SH-SY5Y (cell line): ENCODE data around the gene PARD3.

Source experiments
- GATA2 ChIP-seq: IDR thresholded peaks from 2 replicates; pipeline ENCODE4 v1.6.1; 2011; ENCODE audit warnings: mild to moderate bottlenecking, low read depth, low read length
- GATA3 ChIP-seq: IDR thresholded peaks from 2 replicates; pipeline ENCODE4 v1.6.1; 2011; ENCODE audit warnings: low read depth, mild to moderate bottlenecking, low read length, moderate library complexity

PARD3 gene

DNA sequence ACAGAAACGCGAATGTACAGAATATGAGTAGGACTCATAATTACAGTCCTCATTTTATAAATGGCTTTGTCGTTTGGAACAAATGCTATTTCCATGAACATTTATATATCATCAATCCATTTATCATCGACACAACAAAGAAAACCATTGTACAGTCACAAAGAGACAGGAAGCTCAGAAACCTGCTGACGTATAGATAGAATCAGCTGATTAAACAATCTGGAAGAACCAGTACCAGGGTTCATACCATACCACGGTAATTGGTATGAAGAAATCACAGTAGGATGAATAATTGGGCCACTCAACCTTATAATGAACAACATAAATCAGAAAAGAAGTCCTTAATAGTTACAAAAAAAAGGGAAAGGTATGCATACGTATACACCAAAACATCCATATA lies 295.0 kb downstream of the PARD3 start:
- TF ChIP-seq GATA2 (no peak), GATA3 (no peak)

DNA sequence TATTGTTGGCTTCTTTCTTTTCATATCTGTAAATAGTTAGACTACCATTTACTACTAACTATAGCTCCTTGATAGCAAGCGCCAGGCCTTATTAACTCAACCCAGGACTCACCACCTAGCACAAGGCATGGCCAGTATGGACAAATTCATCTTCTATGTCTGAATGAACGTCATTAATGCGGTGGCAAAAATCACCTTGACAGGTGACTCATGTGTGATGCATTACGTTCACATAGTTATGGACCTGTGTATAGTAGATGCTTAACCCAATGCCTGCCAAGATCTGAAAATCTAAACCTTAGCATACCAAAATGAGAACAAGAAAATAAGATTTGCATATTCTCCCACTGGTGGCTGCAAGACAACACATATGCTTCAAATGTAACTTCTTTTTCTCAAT lies 300.8 kb downstream of the PARD3 start:
- TF ChIP-seq GATA2, result no peak
- TF ChIP-seq GATA3, result no peak

DNA sequence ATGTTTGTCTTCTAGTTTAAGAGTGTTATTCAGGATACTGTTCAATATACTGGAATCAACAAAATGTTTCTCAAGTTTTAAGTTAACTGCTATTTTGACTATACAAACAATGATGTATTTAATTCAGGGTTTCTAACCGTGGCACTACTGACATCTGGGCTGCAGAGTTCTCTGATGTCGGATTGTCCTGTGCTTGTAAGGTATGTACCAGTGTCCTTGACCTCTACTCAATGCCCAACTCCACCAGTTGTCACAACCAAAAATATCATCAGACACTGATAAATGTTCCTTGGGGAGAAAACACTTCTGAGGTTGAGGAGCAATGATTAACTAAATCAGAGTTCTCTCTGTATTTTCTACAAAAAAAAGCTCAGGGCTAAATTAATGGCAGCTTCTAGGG lies 301.5 kb downstream of the PARD3 start:
- TF ChIP-seq GATA2, result no peak
- no peak for TF ChIP-seq GATA3

DNA sequence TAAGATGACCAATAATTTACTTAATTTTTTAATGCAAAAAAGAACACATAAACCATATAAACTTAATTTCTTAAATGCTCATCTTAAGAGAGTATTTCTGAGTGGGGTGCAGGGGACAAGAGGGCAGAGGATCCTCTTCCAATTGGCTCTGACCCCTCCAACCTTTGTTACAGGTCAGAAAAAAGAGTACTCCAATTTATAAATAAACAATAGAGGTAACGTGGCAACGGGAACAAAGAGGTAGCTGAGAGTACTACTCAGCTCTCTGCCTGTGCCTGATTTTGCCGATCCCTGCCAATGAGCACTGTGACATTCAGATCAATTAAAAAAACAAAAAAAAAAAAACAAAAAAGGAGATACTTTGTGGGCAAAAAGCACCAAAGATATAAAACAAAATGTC lies 307.9 kb downstream of the PARD3 start:
- TF ChIP-seq GATA2, result no peak
- TF ChIP-seq GATA3, result no peak

DNA sequence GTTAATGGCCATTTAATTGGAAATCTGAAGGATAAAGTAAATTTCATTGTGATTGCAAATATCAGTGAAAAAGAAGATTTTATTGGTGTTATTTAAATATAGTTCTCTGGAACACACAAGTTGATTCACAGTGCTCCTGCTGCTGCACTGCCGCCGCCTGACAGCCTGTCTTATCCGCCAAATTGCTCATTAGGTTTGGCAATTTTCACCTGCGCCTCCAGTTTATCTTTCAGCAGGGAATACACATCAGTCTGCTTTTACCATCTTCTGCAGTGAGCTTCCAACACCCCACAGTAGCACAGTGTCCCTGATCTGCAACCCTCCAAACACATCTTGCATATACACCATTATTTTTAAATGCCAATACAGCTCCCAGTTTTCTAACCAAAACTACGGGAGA lies 308.3 kb downstream of the PARD3 start:
- no peak for TF ChIP-seq GATA3
- TF ChIP-seq GATA2, result no peak

DNA sequence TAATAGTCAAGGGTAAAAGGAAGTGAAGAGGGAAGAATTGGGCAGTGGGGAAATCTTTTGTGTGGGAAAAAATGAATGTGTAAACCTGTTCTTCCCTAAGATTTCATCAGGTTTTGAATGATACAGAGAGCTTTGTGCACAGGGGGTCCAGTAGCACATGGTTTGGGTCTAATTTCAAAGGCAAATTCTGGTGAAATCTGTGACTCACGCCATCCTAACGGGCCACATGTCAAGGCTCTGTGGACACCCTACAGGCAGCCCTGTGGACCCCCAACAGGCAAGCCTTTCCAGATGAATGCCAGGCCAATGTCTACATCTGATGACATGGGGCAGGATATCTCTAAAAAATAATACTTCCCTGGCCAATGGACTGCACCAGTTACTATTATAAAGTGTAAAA lies 309.8 kb downstream of the PARD3 start:
- TF ChIP-seq GATA2, result no peak
- no peak for TF ChIP-seq GATA3

DNA sequence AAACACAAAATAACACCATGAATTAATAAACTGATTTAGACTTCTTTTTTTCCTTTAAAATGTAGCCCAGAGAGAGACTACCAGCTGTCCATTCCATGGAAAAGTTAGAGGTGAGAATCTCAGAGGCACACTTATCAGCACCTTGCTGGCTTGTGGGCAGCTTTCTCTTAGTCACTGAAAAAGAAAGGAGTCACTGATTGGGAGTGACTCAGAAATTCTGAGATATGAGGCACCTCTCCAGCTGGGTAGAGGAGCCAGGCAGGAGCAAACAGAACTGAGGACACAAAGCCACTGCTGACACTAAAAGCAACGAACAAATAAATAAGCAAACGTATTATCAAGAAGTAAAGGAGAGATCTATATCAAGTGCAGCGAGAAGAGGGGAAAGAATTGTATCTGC lies 310.6 kb downstream of the PARD3 start:
- TF ChIP-seq GATA3 (no peak), GATA2 (no peak)

DNA sequence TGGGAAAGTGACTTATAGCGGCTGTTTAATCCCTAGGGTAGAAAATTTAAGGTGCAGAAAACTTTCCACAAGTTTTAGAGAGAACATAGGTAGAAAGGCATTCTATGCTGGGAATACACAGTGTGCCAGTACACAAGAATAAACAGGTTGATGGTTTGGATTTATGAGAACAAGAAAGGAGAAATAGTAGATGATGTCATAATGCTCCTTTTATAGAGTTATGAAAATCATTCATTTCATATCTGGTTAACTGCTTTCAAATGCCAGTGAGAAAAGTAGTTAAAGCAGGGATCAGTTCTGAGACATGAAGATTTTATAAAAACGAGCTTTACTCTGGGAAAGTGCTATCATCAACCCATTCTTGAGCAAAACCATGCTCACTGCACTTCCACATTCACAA lies 311.4 kb downstream of the PARD3 start:
- no peak for TF ChIP-seq GATA3

DNA sequence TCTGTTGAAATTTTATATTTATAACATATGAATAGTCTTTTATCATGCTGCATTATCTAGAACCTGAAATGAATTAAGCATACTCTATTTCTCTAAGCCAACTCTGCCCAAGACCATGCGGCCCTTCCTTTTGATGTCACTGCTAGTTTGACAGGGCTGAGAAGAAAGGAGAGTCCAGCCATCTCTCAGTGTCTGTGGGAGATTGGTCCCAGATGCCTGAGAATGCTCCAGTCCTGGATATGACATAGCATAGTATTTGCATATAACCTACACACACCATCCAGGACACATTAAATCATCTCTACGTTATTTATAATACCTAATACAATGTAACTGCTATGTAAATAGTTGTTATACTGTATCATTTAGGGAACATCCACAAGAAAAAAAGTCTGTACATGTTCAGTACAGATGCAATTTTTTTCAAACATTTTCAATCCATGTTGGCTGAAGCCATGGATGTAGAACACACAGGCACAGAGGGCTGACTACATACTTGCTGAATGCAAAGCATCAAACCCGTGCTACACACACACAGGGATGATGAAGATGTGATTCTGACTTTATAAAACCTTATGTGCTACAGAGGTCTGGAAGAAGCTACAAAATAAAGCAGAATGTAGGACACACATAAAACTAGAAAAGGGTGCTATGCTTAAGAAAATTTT lies 315.4 kb downstream of the PARD3 start:
- no peak for TF ChIP-seq GATA2
- no peak for TF ChIP-seq GATA3

DNA sequence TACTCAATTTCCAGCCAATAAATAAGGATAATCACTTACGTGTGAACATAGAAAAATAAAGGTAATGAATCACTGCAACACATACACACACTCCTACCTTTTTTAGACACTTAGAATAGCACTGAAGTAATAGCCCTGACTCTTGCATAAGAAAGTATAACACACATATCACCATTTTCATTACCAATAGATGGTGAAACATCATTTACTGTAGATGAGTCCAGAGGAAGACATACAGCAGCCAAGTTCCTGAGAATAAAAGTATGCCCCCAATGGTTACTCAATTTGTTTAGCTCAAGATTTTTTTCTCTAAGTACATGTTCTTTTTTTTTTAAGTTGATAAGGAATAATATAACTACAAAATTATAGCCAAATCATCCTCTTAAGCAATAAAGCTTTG lies 316.3 kb downstream of the PARD3 start:
- no peak for TF ChIP-seq GATA3
- TF ChIP-seq GATA2, result no peak

DNA sequence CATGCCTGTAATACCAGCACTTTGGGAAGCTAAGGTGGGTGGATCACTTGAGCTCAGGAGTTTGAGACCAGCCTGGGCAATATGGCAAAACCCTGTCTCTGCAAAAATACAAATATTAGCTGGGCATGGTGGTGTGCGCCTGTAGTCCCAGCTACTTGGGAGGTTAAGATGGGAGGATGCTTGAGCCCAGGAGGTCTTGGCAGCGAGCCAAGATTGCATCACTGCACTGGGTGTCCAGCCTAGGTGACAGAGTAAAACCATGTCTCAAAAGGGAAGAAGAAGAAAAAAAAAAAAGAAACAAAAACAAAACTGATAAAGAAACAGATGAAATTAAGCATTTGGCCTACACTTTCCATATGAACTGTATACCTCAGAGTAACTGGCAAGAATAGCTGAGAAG lies 319.2 kb downstream of the PARD3 start:
- no peak for TF ChIP-seq GATA2
- no peak for TF ChIP-seq GATA3

DNA sequence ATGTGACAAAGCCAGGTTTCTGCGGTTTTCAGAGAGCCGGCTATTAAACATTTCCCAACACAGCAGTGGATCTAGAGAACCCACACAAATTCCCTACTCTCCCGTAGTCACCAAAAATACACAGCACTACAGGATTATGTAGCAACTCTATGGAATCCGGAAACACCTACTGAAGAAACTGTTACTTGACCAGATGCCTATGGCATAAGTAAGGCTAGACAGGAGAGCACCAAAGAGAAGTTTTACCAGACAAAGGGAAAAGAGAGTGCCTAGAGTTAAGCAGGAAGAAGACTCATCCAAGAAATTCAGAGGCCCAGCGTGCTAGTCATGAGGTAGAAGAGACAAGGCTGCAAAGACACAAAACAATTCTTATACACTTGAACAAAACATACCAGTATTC lies 321.1 kb downstream of the PARD3 start:
- no peak for TF ChIP-seq GATA3
- TF ChIP-seq GATA2, result no peak

DNA sequence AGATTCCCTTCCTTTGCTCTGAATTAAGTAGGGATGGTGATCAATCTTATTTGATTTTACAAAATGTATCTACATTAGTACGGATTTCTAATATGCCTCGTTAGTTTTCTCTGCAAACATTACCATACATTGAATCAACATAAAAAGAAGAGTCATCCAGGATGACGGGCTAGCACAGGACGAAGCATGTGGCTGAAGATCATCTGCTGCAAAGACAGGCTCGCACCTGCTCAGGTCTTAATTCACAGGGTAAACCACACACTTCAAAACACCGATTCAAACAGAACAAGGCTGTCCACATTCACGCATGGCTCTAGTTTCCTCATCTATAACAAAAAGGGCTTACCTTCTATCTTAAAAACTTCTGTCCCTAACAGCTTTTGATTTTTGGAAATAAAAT lies 323.0 kb downstream of the PARD3 start:
- TF ChIP-seq GATA2 (no peak), GATA3 (no peak)

DNA sequence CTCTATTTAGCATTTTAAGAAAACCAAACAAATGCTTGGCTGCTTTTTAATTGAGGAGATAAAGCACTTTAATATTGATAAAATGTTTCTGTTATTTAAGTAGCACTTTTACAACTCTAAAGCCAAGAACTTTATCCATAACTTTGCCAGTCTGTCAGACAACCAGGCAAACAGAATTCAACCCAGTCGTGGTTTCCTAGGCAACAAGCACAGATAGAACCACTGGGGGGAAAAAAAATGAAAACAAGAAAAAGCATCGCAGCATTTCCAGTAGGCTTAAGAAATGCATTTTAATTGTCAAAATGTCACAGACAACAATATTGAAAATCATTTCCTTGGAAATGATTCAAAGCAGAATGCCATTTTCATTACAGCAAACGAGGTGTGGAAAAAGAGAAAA lies 323.4 kb downstream of the PARD3 start:
- TF ChIP-seq GATA2 (no peak), GATA3 (no peak)

DNA sequence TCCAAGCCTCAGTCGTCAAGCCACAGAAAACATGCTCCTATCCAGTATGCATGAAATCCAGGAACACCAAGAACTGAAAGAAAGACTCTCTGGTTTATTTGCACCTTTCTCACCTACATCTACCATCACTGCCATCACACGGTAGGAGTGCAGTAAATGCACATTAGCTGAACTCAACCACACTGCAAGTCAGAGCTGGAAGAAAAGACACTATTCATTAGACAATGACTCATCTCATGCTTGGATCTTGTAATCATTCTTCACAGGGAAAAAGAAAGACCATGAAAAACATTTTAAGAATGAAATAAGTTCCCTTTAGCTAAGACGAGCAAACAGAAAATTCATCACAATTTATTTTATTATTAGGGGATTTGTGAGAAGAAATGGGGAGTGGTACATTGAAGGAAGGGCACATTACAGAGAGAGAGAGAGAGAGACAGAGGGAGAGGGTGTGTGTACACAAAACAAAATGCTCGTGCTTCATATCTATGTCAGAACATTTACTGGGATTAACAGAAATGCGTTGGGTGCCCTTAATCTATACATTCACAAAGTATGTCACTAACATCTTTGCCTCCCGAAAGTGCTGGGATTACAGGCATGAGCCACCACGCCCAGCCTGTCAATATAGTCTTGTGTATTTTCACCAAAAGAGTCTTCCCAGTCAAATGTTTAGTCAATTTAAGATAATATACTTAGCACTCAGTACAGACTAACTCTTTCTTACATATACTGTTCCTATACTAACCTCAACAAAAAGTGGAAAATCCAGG lies 324.9 kb downstream of the PARD3 start:
- TF ChIP-seq GATA3, result no peak
- no peak for TF ChIP-seq GATA2
